HL-60 (cell line): ENCODE results near the gene ACSL4.

Experiments used
- CTCF ChIP-seq: IDR thresholded peaks from one replicate; pipeline ENCODE4 v1.5.1; 2011; ENCODE audit warnings: low read length, control low read depth, inconsistent platforms; ENCODE audit not compliant: insufficient read depth
- GABPA ChIP-seq: IDR thresholded peaks from 2 replicates; pipeline ENCODE4 v1.6.1; 2012; ENCODE audit warnings: low read depth
- POLR2AphosphoS5 ChIP-seq: IDR thresholded peaks from 2 replicates; pipeline ENCODE4 v1.6.1; 2012; ENCODE audit warnings: low read depth
- REST ChIP-seq: IDR thresholded peaks from 2 replicates; pipeline ENCODE4 v1.6.1; 2012; ENCODE audit warnings: low read depth; ENCODE audit not compliant: insufficient replicate concordance

GRCh38 chrX:109623997-109624396, 109.1 kb downstream of the ACSL4 start:
- TF ChIP-seq CTCF (no peak), GABPA (no peak), REST (no peak), POLR2AphosphoS5 (no peak)
